K562 (cell line): Measurements from ENCODE around the gene GLCCI1. TPM values are rescaled to one million over a fixed set of nuclear protein-coding genes. Genes with fewer than 3 reads are reported as not detected.
A peak's percentile ranks its signal among the peaks of the same experiment; 100 is the strongest.
"Not testable (repeated sequence)": the region's sequence is repeated elsewhere in the genome, so short reads cannot be mapped to it uniquely, and the experiment has no call there.

Source experiments
- ATAC-seq: fragments of 200-7000 bp; cut with Tn5 transposase; 3 replicates; pipeline ENCODE4 v1.9.1; 2020; ENCODE audit warnings: moderate library complexity
- BruUV-seq: library from RNA; stranded (reverse); fragments of 400-500 nt; replicated peaks from 2 replicates; lab custom pipeline; 2021; lab: Mats Ljungman, UMichigan
- CTCF ChIA-PET: fragments of 300-600 bp; formaldehyde crosslinking; extraction: SDS; loops from one replicate; lab custom pipeline; 2021; ENCODE audit warnings: low intra/inter-chr PET ratio; lab: Yijun Ruan, JAX
- POLR2A ChIA-PET: fragments of 300-600, 350-650 bp; sonication (Branson Sonifier 250); formaldehyde crosslinking; extraction: SDS; loops from one replicate; lab custom pipeline; 2021; ENCODE audit warnings: antibody characterized with exemption, inconsistent platforms; lab: Yijun Ruan, JAX
- DNase-seq, 4 experiments: peaks; one replicate each; pipeline versions ENCODE4 v3.0.0 to v3.0.0-alpha.2; 2011 to 2018; ENCODE audit warnings: low spot score in 3 of 4, mixed read lengths in 3 of 4; ENCODE audit errors: extremely low read depth in 1 of 4
- FAIRE-seq: peaks from 2 replicates; lab custom pipeline; 2011; peaks lifted over from hg19 to GRCh38; lab: Jason Lieb, UNC
- H2AFZ ChIP-seq: 2 replicates; pipeline ENCODE4 v1.6.0; 2011; ENCODE audit warnings: low read depth, low read length, control low read depth, inconsistent platforms
- H3K27ac ChIP-seq: fragments of 200-600 bp; 3 replicates; pipeline ENCODE4 v1.8.0; 2011; ENCODE audit warnings: low read depth, mild to moderate bottlenecking, control low read depth, inconsistent platforms, low read length, moderate library complexity, mixed read lengths; ENCODE audit errors: extremely low read depth
- H3K27me3 ChIP-seq, 2 experiments: fragments of 300-600 bp in 1 of 2; 2 replicates in 1 of 2; 3 replicates in 1 of 2; pipeline versions ENCODE4 v1.6.0 to v1.8.0; 2011; ENCODE audit warnings: inconsistent platforms in 2 of 2, low read length in 2 of 2, mild to moderate bottlenecking in 1 of 2, mixed read lengths in 1 of 2, moderate library complexity in 1 of 2; ENCODE audit not compliant: control insufficient read depth in 2 of 2, insufficient read depth in 2 of 2
- H3K36me3 ChIP-seq: fragments of 300-600 bp; 3 replicates; pipeline ENCODE4 v1.8.0; 2011; ENCODE audit warnings: mild to moderate bottlenecking, low read length, inconsistent platforms; ENCODE audit not compliant: control insufficient read depth, insufficient read depth
- H3K4me1 ChIP-seq, 2 experiments: fragments of 200-600 bp in 1 of 2; replicated peaks in 1 of 2; 2 replicates in 1 of 2; 3 replicates in 1 of 2; pipeline versions ENCODE4 v1.5.1 to v1.8.0; 2011; ENCODE audit warnings: inconsistent platforms in 2 of 2, low read length in 2 of 2, mild to moderate bottlenecking in 1 of 2, mixed read lengths in 1 of 2, moderate library complexity in 1 of 2; ENCODE audit not compliant: control insufficient read depth in 2 of 2, insufficient read depth in 2 of 2
- H3K4me2 ChIP-seq: 2 replicates; pipeline ENCODE4 v1.6.1; 2011; ENCODE audit warnings: low read length, control low read depth, inconsistent platforms, mixed read lengths; ENCODE audit not compliant: insufficient read depth
- H3K4me3 ChIP-seq: fragments of 200-600 bp; sonication (generic), shearing (Covaris generic); 2 replicates; pipeline ENCODE4 v1.5.1; 2016; ENCODE audit warnings: control low read depth, inconsistent platforms
- H3K79me2 ChIP-seq: fragments of 200-600 bp; 3 replicates; pipeline ENCODE4 v1.8.0; 2011; ENCODE audit warnings: low read length, inconsistent platforms; ENCODE audit not compliant: control insufficient read depth, insufficient read depth
- H3K9ac ChIP-seq, 2 experiments: 2 replicates each; pipeline versions ENCODE4 v1.6.0 to v1.6.1; 2011; ENCODE audit warnings: low read depth in 2 of 2, low read length in 2 of 2, control low read depth in 1 of 2, inconsistent platforms in 1 of 2, mild to moderate bottlenecking in 1 of 2, mixed read lengths in 1 of 2; ENCODE audit not compliant: insufficient read depth in 1 of 2
- H3K9me1 ChIP-seq: one replicate; pipeline ENCODE4 v1.6.0; 2011; ENCODE audit warnings: inconsistent platforms, mild to moderate bottlenecking, low read length, moderate library complexity; ENCODE audit not compliant: control insufficient read depth, insufficient read depth
- H3K9me3 ChIP-seq: replicated peaks from 2 replicates; pipeline ENCODE4 v1.5.1; 2011; ENCODE audit warnings: low read depth, low read length, inconsistent platforms; ENCODE audit not compliant: control insufficient read depth, insufficient read depth
- H4K20me1 ChIP-seq: replicated peaks from 2 replicates; pipeline ENCODE4 v1.6.1; 2011; ENCODE audit warnings: low read length, inconsistent platforms, mixed read lengths; ENCODE audit not compliant: control insufficient read depth, insufficient read depth
- FOXM1 ChIP-seq, 2 experiments: fragments of 450-650 bp in 1 of 2; sonication (generic) in 1 of 2; formaldehyde crosslinking in 1 of 2; IDR thresholded peaks; 2 replicates each; pipeline versions ENCODE4 v1.6.1 to v1.9.0; 2017 to 2022; ENCODE audit warnings: low read depth in 2 of 2, mild to moderate bottlenecking in 2 of 2, missing genetic modification reagents in 1 of 2, moderate library complexity in 1 of 2
- MYBL2 ChIP-seq, 2 experiments: fragments of 450-650 bp in 1 of 2; sonication (generic) in 1 of 2; formaldehyde crosslinking in 1 of 2; IDR thresholded peaks; 2 replicates each; pipeline versions ENCODE4 v1.6.1 to v1.8.1; 2017 to 2022; ENCODE audit warnings: borderline replicate concordance in 1 of 2, inconsistent platforms in 1 of 2, low read depth in 1 of 2, mild to moderate bottlenecking in 1 of 2, missing genetic modification reagents in 1 of 2, moderate library complexity in 1 of 2
- WGBS: fragments of 100-300 bp; shearing (Covaris generic); methylation state at CpG from one replicate; pipeline ENCODE4 v1.1.6; 2016; ENCODE audit warnings: low coverage, mixed read lengths; ENCODE audit not compliant: insufficient coverage; ENCODE audit errors: missing lambda C conversion rate; 5-methylcytosine and 5-hydroxymethylcytosine counted together
- in situ Hi-C: fragments of 300-500 bp; cut with MboI; formaldehyde crosslinking; loops from 4 replicates; pipeline ENCODE4 v1.15.0; 2018; ENCODE audit warnings: inconsistent platforms, mixed read lengths
- intact Hi-C: fragments of 100-400 bp; cut with micrococcal nuclease; formaldehyde crosslinking; loops from 2 replicates; pipeline ENCODE4 v1.14.2; 2022
- polyA plus RNA-seq, 8 experiments: library from polyadenylated mRNA; depleted of rRNA in 4 of 8; stranded (reverse) in 5 of 8; unstranded in 3 of 8; fragments of >200 nt; fragmentation: Nextera tagmentation in 2 of 8; fragmentation: Illumina TruSeq in 1 of 8; extraction: Ambion mirVana in 2 of 8; extraction: Trizol in 1 of 8; gene quantifications; 2 replicates each; pipeline versions ENCODE4 v1.2.1 to v1.2.3, GENCODE V29; 2011 to 2014; ENCODE audit warnings: inconsistent platforms in 1 of 8, missing spikeins in 1 of 8
- total RNA-seq, 7 experiments: library from RNA; depleted of rRNA in 6 of 7; stranded (reverse); fragments of >200 nt in 6 of 7; fragmentation: Illumina TruSeq in 2 of 7; extraction: Trizol in 2 of 7; gene quantifications; 2 replicates each; pipeline versions ENCODE4 v1.2.1 to v1.2.3, GENCODE V29; 2011 to 2021; ENCODE audit warnings: low replicate concordance in 1 of 7
- TF ChIP-seq, protein P1 (sequence below): sonication (generic); formaldehyde crosslinking; IDR thresholded peaks from 2 replicates; pipeline ENCODE4 v1.8.1; 2023; ENCODE audit warnings: mild to moderate bottlenecking, missing genetic modification reagents

GLCCI1 gene
- total and polyA plus RNA-seq, 9 of the 15 experiments (the other 6 are each of a cell fraction or from before 2014, with no cell fraction given) = 2.7 to 11.9 (median 7.2) TPM

DNA sequence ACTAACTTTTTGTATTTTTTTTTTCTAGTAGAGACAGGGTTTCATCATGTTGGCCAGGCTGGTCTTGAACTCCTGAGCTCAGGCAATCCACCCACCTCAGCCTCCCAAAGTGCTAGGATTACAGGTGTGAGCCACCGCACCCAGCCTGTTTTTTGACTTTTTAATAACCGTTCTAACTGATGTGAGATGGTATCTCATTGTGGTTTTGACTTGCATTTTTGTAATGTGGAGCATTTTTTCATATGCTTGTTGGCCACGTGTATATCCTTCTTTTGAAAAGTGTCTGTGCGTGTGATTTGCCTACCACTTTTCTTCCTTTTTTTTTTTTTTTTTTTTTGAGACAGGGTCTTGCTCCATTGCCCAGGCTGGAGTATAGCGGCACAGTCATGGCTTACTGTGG, 94.7 kb downstream of the GLCCI1 start:
- H4K20me1 ChIP-seq; H3K36me3 ChIP-seq; H3K4me3 ChIP-seq; H3K79me2 ChIP-seq; H3K9me3 ChIP-seq; intact Hi-C loops; H3K27me3 ChIP-seq; H3K4me1 ChIP-seq; ATAC-seq; FAIRE-seq; H3K9me1 ChIP-seq; H3K9ac ChIP-seq; H2AFZ ChIP-seq; H3K27ac ChIP-seq; DNase-seq; BruUV-seq; in situ Hi-C loops; H3K4me2 ChIP-seq; CTCF ChIA-PET; TF ChIP-seq MYBL2 (CRISPR knock-in tag; IDR thresholded peaks at IDR 0.05; ENCODE audit: borderline replicate concordance); FOXM1 (CRISPR knock-in tag; IDR thresholded peaks at IDR 0.05; ENCODE audit: low read depth): not testable (repeated sequence)
- WGBS = 45% methylated on average over 5 of the region's 5 CpGs
- POLR2A ChIA-PET = interaction anchor here (1.0 to 1.3 kb wide), 2 partner anchors 9 to 12 kb away, joined by 3 to 4 read pairs; no protein-coding TSS in a partner anchor
- TF ChIP-seq, protein P1, sequence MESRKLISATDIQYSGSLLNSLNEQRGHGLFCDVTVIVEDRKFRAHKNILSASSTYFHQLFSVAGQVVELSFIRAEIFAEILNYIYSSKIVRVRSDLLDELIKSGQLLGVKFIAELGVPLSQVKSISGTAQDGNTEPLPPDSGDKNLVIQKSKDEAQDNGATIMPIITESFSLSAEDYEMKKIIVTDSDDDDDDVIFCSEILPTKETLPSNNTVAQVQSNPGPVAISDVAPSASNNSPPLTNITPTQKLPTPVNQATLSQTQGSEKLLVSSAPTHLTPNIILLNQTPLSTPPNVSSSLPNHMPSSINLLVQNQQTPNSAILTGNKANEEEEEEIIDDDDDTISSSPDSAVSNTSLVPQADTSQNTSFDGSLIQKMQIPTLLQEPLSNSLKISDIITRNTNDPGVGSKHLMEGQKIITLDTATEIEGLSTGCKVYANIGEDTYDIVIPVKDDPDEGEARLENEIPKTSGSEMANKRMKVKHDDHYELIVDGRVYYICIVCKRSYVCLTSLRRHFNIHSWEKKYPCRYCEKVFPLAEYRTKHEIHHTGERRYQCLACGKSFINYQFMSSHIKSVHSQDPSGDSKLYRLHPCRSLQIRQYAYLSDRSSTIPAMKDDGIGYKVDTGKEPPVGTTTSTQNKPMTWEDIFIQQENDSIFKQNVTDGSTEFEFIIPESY (CRISPR knock-in tag) = peak; percentile 50; the same call in 1 of the 2 replicates
- TF ChIP-seq MYBL2 (IDR thresholded peaks at IDR 0.05; ENCODE audit: low read depth) = peak; percentile 51; the same call in 1 of the 2 replicates
- peak; percentile 53; the same call in 1 of the 2 replicates for TF ChIP-seq FOXM1 (IDR thresholded peaks at IDR 0.05; ENCODE audit: low read depth)
